GM23338 (cell line): ENCODE measurements around the gene GPC6. TPM values are rescaled to one million over a fixed set of nuclear protein-coding genes. Genes with fewer than 3 reads are reported as not detected.

Experiments
- ATAC-seq: fragments of 200-7000 bp; cut with Tn5 transposase; 3 replicates; pipeline ENCODE4 v1.9.1; 2020
- DNase-seq: peaks from one replicate; pipeline ENCODE4 v3.0.0-alpha.2; 2015; ENCODE audit warnings: low spot score
- H2AFZ ChIP-seq: fragments of 200-600 bp; sonication (generic); 2 replicates; pipeline ENCODE4 v1.8.0; 2016; ENCODE audit warnings: antibody characterized with exemption, mild to moderate bottlenecking, moderate library complexity
- H3F3A ChIP-seq: fragments of 200-600 bp; sonication (generic); replicated peaks from 2 replicates; pipeline ENCODE4 v1.8.0; 2017; ENCODE audit warnings: antibody characterized with exemption, mixed run types, low read depth
- H3K27ac ChIP-seq: fragments of 200-600 bp; sonication (generic); 2 replicates; pipeline ENCODE4 v1.6.1; 2016; ENCODE audit warnings: low read depth
- H3K27me3 ChIP-seq: fragments of 200-600 bp; sonication (generic); 2 replicates; pipeline ENCODE4 v1.8.0; 2016; ENCODE audit warnings: mild to moderate bottlenecking, mixed run types, moderate library complexity; ENCODE audit not compliant: insufficient read depth
- H3K36me3 ChIP-seq: fragments of 200-600 bp; sonication (generic); 2 replicates; pipeline ENCODE4 v1.8.0; 2016; ENCODE audit warnings: mild to moderate bottlenecking; ENCODE audit not compliant: insufficient read depth
- H3K4me1 ChIP-seq: fragments of 200-600 bp; sonication (generic); 2 replicates; pipeline ENCODE4 v1.8.0; 2016; ENCODE audit warnings: mild to moderate bottlenecking, moderate library complexity; ENCODE audit not compliant: insufficient read depth
- H3K4me2 ChIP-seq: fragments of 200-600 bp; sonication (generic); 2 replicates; pipeline ENCODE4 v1.7.1; 2017; ENCODE audit warnings: mixed run types
- H3K4me3 ChIP-seq: fragments of 200-600 bp; sonication (generic); 2 replicates; pipeline ENCODE4 v1.6.1; 2016; ENCODE audit warnings: mixed run types
- H3K79me2 ChIP-seq: fragments of 200-600 bp; sonication (generic); replicated peaks from 2 replicates; pipeline ENCODE4 v1.8.0; 2017; ENCODE audit warnings: mild to moderate bottlenecking; ENCODE audit not compliant: insufficient read depth
- H3K9me2 ChIP-seq: fragments of 200-600 bp; sonication (generic); 2 replicates; pipeline ENCODE4 v1.8.0; 2017; ENCODE audit not compliant: insufficient read depth
- H4K20me1 ChIP-seq: fragments of 200-600 bp; sonication (generic); replicated peaks from 2 replicates; pipeline ENCODE4 v1.8.0; 2017; ENCODE audit warnings: mild to moderate bottlenecking; ENCODE audit not compliant: insufficient read depth
- H3K27ac Mint-ChIP-seq: 2 replicates; pipeline ENCODE4 v1.8.0; 2020; ENCODE audit warnings: inconsistent platforms, mild to moderate bottlenecking, moderate library complexity, mixed read lengths
- H3K27me3 Mint-ChIP-seq: 3 replicates; pipeline ENCODE4 v1.8.0; 2022; ENCODE audit warnings: low read depth, mild to moderate bottlenecking, moderate library complexity, mixed read lengths, inconsistent platforms; ENCODE audit not compliant: insufficient read depth, poor library complexity
- H3K36me3 Mint-ChIP-seq: 3 replicates; pipeline ENCODE4 v1.8.0; 2021; ENCODE audit warnings: low read depth, mild to moderate bottlenecking, inconsistent platforms, moderate library complexity, mixed read lengths
- H3K4me1 Mint-ChIP-seq: 3 replicates; pipeline ENCODE4 v1.8.0; 2020; ENCODE audit warnings: mild to moderate bottlenecking, inconsistent platforms, mixed read lengths
- H3K4me3 Mint-ChIP-seq: 3 replicates; pipeline ENCODE4 v1.8.0; 2021; ENCODE audit warnings: moderate library complexity, mild to moderate bottlenecking, inconsistent platforms, mixed read lengths
- H3K9me3 Mint-ChIP-seq: 3 replicates; pipeline ENCODE4 v1.8.0; 2020; ENCODE audit warnings: moderate library complexity, mild to moderate bottlenecking, inconsistent platforms, mixed read lengths
- CTCF ChIP-seq, 2 experiments: fragments of 200-600 bp in 1 of 2; sonication (generic) in 1 of 2; conservative IDR thresholded peaks; 2 replicates each; pipeline versions ENCODE4 v1.5.1 to v1.6.1; 2016 to 2017; ENCODE audit warnings: antibody characterized with exemption in 2 of 2, low read depth in 2 of 2, mild to moderate bottlenecking in 2 of 2, moderate library complexity in 1 of 2
- EZH2 ChIP-seq: fragments of 200-600 bp; sonication (generic); IDR thresholded peaks from one replicate; pipeline ENCODE4 v1.8.0; 2017; ENCODE audit warnings: antibody characterized with exemption, mild to moderate bottlenecking, low read depth; ENCODE audit not compliant: unreplicated experiment
- EZH2phosphoT487 ChIP-seq: fragments of 200-600 bp; sonication (generic); IDR thresholded peaks from one replicate; pipeline ENCODE4 v1.8.1; 2018; ENCODE audit warnings: antibody characterized with exemption; ENCODE audit not compliant: unreplicated experiment
- NANOG ChIP-seq: IDR thresholded peaks from 2 replicates; pipeline ENCODE4 v1.6.1; 2016; ENCODE audit warnings: antibody characterized with exemption, borderline replicate concordance
- POLR2AphosphoS5 ChIP-seq: IDR thresholded peaks from 2 replicates; pipeline ENCODE4 v1.6.1; 2016; ENCODE audit warnings: antibody characterized with exemption, low read depth
- ZNF114 ChIP-seq: fragments of 250-450 bp; sonication (Bioruptor Pico); IDR thresholded peaks from 2 replicates; pipeline ENCODE4 v1.5.0; 2020; ENCODE audit warnings: mild to moderate bottlenecking, moderate library complexity
- ZNF462 ChIP-seq: fragments of 250-450 bp; sonication (Bioruptor Pico); IDR thresholded peaks from 2 replicates; pipeline ENCODE4 v1.5.0; 2020; ENCODE audit warnings: mild to moderate bottlenecking, moderate library complexity
- polyA plus RNA-seq: library from polyadenylated mRNA; unstranded; fragments of >200 nt; fragmentation: Nextera tagmentation; extraction: Ambion mirVana; gene quantifications from 2 replicates; pipeline ENCODE4 v1.2.1, GENCODE V29; 2016
- total RNA-seq: library from RNA; depleted of rRNA; stranded (reverse); fragments of >200 nt; shearing (Covaris generic); gene quantifications from 2 replicates; pipeline ENCODE4 v1.2.3, GENCODE V29; 2014

GPC6 gene
- total and polyA plus RNA-seq, 2 experiments from 2014 or later, result 6.4 to 28.6 TPM

- Histone ChIP-seq H3F3A (no peaks in the 10 kb centered on the region), H3K9me2 (no peaks in the 10 kb centered on the region), H3K27ac (no peak overlapping the region), H3K36me3 (no peaks in the 10 kb centered on the region), H3K4me2 (no peak overlapping the region), H2AFZ (no peak overlapping the region), H3K79me2 (no peaks in the 10 kb centered on the region), H4K20me1 (no peaks in the 10 kb centered on the region), H3K27me3 (no peaks in the 10 kb centered on the region), H3K4me3 (no peak overlapping the region), H3K4me1 (no peaks in the 10 kb centered on the region)
- Mint-ChIP-seq H3K4me3 (no peak overlapping the region), H3K9me3 (peaks cover 3% of the 10 kb centered on the region; the same call in 2 of the 3 replicates), H3K27me3 (no peaks in the 10 kb centered on the region), H3K36me3 (peaks cover 3% of the 10 kb centered on the region; the same call in 2 of the 3 replicates), H3K4me1 (peaks cover under 1% of the 10 kb centered on the region; the same call in 1 of the 3 replicates), H3K27ac (no peak overlapping the region)
- no peak for DNase-seq
- no peak for TF ChIP-seq EZH2phosphoT487
- no peak for TF ChIP-seq CTCF (conservative IDR thresholded peaks at IDR 0.05; ENCODE audit: low read depth in 2 of 2)
- no peak for ATAC-seq
These were observed 935.7 kb downstream of the GPC6 start for GRCh38 chr13:94162289-94162688.

DNA sequence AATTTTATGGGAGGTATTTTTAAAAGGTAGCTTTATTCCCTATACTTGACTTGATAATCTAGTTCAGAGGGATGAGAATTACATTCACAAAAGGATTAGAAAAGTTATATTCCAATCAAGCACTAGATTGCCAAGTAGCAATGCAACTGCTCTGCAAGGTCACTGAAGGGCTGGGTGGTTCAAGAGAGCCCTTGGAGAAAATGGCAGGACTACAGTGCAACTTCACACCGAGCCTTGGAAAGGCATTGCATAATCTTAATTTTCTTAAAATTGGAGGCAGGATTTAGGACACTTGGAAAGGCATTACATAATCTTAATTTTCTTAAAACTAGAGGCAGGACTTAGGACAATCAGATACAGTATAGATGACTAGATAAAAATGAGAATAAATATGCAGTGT lies 936.9 kb downstream of the GPC6 start:
- Histone ChIP-seq H3K79me2 (no peaks in the 10 kb centered on the region), H3K4me3 (no peak overlapping the region), H3K27ac (no peak overlapping the region), H3K4me2 (no peak overlapping the region), H2AFZ (no peak overlapping the region), H3K9me2 (no peaks in the 10 kb centered on the region), H4K20me1 (no peaks in the 10 kb centered on the region), H3K27me3 (no peaks in the 10 kb centered on the region), H3K36me3 (no peaks in the 10 kb centered on the region), H3K4me1 (no peaks in the 10 kb centered on the region), H3F3A (no peaks in the 10 kb centered on the region)
- Mint-ChIP-seq H3K36me3 (peaks cover 3% of the 10 kb centered on the region; the same call in 2 of the 3 replicates), H3K27ac (no peak overlapping the region), H3K4me3 (no peak overlapping the region), H3K9me3 (peaks cover 3% of the 10 kb centered on the region; the same call in 2 of the 3 replicates), H3K4me1 (peaks cover 3% of the 10 kb centered on the region; the same call in 1 of the 3 replicates), H3K27me3 (no peaks in the 10 kb centered on the region)
- ATAC-seq (no peak), DNase-seq (no peak)
- TF ChIP-seq EZH2 (no peak), CTCF (conservative IDR thresholded peaks at IDR 0.05; ENCODE audit: low read depth in 2 of 2) (no peak), NANOG (no peak), ZNF114 (CRISPR knock-in tag) (no peak), ZNF462 (CRISPR knock-in tag) (no peak), POLR2AphosphoS5 (no peak)
